Cortex of kidney (tissue), 1 donor: ENCODE data around the gene NDRG3.
A peak's percentile ranks its signal among the peaks of the same experiment; 100 is the strongest.

Source experiments
- DNase-seq: peaks from one replicate; lab custom pipeline; 2025; lab: John Stamatoyannopoulos, UW

Gene NDRG3

DNA sequence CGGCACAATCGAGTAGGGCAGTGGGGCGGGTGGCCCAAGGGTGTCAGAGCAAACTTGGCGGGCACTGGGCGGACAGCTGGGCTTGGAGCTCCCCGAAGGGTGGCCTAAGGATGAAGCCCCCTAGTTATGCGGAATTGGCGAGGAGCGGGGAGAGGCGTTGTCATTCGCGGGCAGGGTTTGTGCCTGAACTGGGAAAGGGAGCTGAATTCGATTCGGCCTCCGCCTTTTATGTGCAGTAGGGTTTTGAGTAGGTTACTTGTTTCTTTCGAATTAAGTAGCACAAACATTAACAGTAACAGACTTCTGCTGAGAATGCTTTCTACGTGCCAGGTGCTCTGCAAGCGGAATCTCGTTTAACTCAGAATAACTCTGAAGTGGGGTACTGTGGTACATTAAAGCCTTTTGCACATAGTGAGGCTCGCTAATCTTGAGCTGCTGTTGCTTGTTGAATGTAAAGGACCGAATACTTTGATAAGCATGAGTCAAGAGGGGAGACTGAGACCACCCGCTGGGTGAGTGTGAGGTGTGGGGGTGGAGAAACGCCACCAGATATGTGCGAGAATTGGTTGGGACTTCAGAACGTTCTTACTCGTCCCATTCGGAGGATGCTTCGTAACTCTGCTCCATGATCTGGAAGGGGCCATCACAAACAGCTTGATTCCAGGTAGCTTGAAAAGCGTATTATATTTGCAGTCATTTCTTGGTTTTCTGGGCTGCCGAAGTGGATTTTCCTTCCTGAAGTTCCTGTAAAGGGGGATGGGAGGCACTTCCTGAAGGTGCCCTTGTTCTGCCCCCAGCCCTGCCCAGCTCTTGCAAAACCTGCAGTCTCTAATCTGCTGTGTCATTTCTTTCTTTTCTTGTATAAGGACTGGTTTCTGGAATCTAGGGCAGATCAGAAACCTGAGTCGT lies 139.5 kb downstream of the NDRG3 start:
- DNase-seq, result no peak

DNA sequence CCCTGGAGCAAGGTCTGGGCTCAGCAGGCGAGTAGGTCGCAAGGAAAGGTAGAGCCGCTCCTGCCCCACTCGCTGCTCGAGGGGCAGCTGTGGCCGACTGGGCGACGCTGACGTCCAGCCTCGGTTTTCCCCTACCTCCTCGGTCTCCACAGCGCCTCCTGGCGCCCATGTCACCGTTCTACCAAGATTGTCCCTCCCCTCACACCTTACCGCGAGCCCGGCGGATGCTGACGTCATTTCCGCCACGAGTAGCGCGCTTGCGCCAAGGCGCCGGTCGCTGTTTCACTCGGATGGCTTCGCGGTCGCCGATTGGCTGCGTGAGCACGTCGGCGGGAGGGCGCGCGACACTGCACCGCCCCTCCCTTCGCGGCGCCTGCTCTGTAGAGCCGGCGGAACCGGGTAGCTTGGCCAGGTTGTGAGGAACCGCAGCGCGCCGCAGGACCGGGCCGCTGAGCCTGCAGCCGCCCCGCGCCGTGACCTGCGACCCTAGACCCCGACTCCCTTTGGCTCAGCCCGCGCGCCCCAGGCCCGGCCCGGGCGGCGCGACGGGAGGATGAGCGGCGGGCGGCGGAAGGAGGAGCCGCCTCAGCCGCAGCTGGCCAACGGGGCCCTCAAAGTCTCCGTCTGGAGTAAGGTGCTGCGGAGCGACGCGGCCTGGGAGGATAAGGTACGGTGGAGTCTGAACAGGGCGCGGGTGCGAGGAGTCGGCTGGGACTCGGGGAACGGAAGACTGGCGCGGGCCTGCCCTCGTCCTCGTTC lies 140.3 kb downstream of the NDRG3 start, which contains the start of gene RAB5IF:
Gene RAB5IF, plus strand, starts transcription at position 381 of the 759 bp plus-strand sequence. Its CDS starts 173 bp downstream, at position 554.
- DNase-seq, result peak; percentile 89

- DNase-seq, result no peak
Measured at GRCh38 chr20:36604952-36605398, 140.9 kb downstream of the NDRG3 start.
